Memory B cell (primary cell): ENCODE data around the gene PIGO.
A peak's percentile ranks its signal among the peaks of the same experiment; 100 is the strongest.

Experiments
- ATAC-seq: fragments of 150-1000 bp; cut with Tn5 transposase; 2 replicates; pipeline ENCODE4 v1.10.0; 2021; ENCODE audit warnings: low read depth, mild to moderate bottlenecking, moderate library complexity
- DNase-seq, 2 donors: peaks; one replicate each; pipeline ENCODE4 v3.0.0; 2022; ENCODE audit warnings: low spot score in 2 of 2
- H3K27ac Mint-ChIP-seq: one replicate; pipeline ENCODE4 v1.8.0; 2022; ENCODE audit warnings: mild to moderate bottlenecking, moderate library complexity, mixed read lengths
- H3K27me3 Mint-ChIP-seq: one replicate; pipeline ENCODE4 v1.8.0; 2022; ENCODE audit warnings: mixed read lengths
- H3K36me3 Mint-ChIP-seq: one replicate; pipeline ENCODE4 v1.8.0; 2022; ENCODE audit warnings: mild to moderate bottlenecking, mixed read lengths
- H3K4me1 Mint-ChIP-seq: one replicate; pipeline ENCODE4 v1.8.0; 2022; ENCODE audit warnings: mixed read lengths
- H3K4me3 Mint-ChIP-seq: one replicate; pipeline ENCODE4 v1.8.0; 2022; ENCODE audit warnings: mild to moderate bottlenecking, moderate library complexity, mixed read lengths
- H3K9me3 Mint-ChIP-seq: one replicate; pipeline ENCODE4 v1.8.0; 2022; ENCODE audit warnings: mixed read lengths

PIGO gene

GRCh38 chr9:35111001-35111933 lies 14.9 kb upstream of the PIGO start:
- Mint-ChIP-seq H3K4me1 (peaks cover 41% of the 10 kb centered on the region), H3K27me3 (no peaks in the 10 kb centered on the region), H3K9me3 (no peaks in the 10 kb centered on the region), H3K36me3 (no peaks in the 10 kb centered on the region), H3K27ac (peak overlapping the region; percentile 92), H3K4me3 (peak overlapping the region; percentile 78)
- ATAC-seq (peak; percentile 79), DNase-seq (peak; percentile 76 to 91)

- H3K4me3 Mint-ChIP-seq = no peak overlapping the region
- peaks cover 33% of the 10 kb centered on the region for H3K4me1 Mint-ChIP-seq
- DNase-seq (no peak), ATAC-seq (no peak)
- peaks cover 4% of the 10 kb centered on the region for H3K36me3 Mint-ChIP-seq
- no peaks in the 10 kb centered on the region for H3K9me3 Mint-ChIP-seq
- H3K27me3 Mint-ChIP-seq = no peaks in the 10 kb centered on the region
- peak overlapping the region; percentile 92 for H3K27ac Mint-ChIP-seq
Observed at GRCh38 chr9:35110327-35110761, 14.0 kb upstream of the PIGO start.

DNA sequence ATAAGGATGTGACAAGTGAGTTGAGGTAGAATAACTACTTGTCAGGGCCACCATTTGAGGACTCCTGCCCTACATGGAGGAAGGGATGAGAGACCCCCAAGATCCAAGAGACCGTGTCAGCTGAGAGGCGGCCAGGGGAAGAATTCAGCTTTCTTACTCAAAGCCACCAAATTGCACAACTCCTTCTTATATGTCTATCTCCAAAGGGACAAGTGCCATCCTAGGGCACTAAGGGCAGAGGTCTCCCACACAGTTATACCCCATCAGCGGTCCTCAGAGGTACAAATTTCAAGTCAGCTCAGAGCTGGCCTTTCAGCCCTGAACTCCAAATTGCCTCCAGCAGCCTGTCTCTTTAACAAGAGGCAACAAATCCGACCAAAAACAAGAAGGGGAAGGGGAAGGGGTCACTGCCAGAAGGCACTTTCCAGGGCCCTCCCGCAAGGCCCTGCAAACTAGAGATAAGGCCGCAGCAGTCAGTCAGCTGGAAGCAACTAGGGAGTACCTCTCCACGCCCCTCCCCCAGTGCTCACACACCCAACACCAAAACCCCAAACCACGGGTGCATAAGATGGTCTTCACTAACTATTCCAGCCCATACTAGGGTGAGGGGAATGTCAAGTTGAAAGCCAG lies 12.7 kb upstream of the PIGO start:
- H3K9me3 Mint-ChIP-seq = no peaks in the 10 kb centered on the region
- H3K4me3 Mint-ChIP-seq = no peak overlapping the region
- no peak overlapping the region for H3K27ac Mint-ChIP-seq

GRCh38 chr9:35108461-35108860 lies 12.1 kb upstream of the PIGO start:
- ATAC-seq = no peak
- H3K9me3 Mint-ChIP-seq = no peaks in the 10 kb centered on the region
- no peak overlapping the region for H3K4me3 Mint-ChIP-seq
- peaks cover 23% of the 10 kb centered on the region for H3K4me1 Mint-ChIP-seq
- no peak for DNase-seq
- no peaks in the 10 kb centered on the region for H3K27me3 Mint-ChIP-seq
- H3K27ac Mint-ChIP-seq = no peak overlapping the region
- peaks cover 7% of the 10 kb centered on the region for H3K36me3 Mint-ChIP-seq

More for the DNA sequence above, 12.7 kb upstream of the PIGO start:
- H3K27me3 Mint-ChIP-seq = no peaks in the 10 kb centered on the region
- ATAC-seq = no peak
- DNase-seq = no peak
- peaks cover 23% of the 10 kb centered on the region for H3K4me1 Mint-ChIP-seq
- H3K36me3 Mint-ChIP-seq = peaks cover 7% of the 10 kb centered on the region

GRCh38 chr9:35107297-35108290 lies 11.2 kb upstream of the PIGO start:
- no peaks in the 10 kb centered on the region for H3K9me3 Mint-ChIP-seq
- no peak overlapping the region for H3K4me3 Mint-ChIP-seq
- ATAC-seq (no peak), DNase-seq (no peak)
- H3K36me3 Mint-ChIP-seq = peaks cover 7% of the 10 kb centered on the region
- H3K4me1 Mint-ChIP-seq = peaks cover 29% of the 10 kb centered on the region
- H3K27me3 Mint-ChIP-seq = no peaks in the 10 kb centered on the region
- H3K27ac Mint-ChIP-seq = no peak overlapping the region

DNA sequence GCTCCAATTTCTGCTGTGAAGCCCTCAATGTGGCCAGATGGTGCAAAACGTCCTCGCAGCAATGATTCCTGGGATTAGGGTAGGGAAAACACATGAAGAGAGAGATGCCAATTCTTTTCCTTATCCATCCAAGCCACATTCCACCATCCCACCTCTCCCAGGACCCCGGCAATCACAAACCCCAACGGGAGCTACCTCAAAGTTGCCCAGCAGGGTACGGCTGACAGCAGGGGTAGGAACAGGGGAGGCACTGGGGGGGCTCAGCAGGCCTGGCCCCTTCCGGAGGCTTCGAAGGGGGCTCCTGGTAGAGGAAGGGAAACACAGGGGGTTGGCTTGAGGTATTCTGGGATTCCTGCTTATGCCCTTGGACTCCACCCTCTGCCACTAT lies 9.9 kb upstream of the PIGO start:
- Mint-ChIP-seq H3K9me3 (no peaks in the 10 kb centered on the region), H3K27me3 (no peaks in the 10 kb centered on the region), H3K36me3 (peaks cover 7% of the 10 kb centered on the region), H3K4me1 (peaks cover 29% of the 10 kb centered on the region), H3K4me3 (no peak overlapping the region), H3K27ac (peak overlapping the region; percentile 50)
- DNase-seq (no peak), ATAC-seq (no peak)

GRCh38 chr9:35105571-35106342 lies 9.4 kb upstream of the PIGO start:
- Mint-ChIP-seq H3K9me3 (no peaks in the 10 kb centered on the region), H3K4me3 (no peak overlapping the region), H3K36me3 (peaks cover 7% of the 10 kb centered on the region), H3K4me1 (peaks cover 26% of the 10 kb centered on the region), H3K27me3 (no peaks in the 10 kb centered on the region), H3K27ac (peak overlapping the region; percentile 50)
- DNase-seq (no peak), ATAC-seq (no peak)

GRCh38 chr9:35105126-35105525 lies 8.7 kb upstream of the PIGO start:
- DNase-seq = no peak
- no peak overlapping the region for H3K4me3 Mint-ChIP-seq

GRCh38 chr9:35104586-35104985 lies 8.2 kb upstream of the PIGO start:
- Mint-ChIP-seq H3K9me3 (no peaks in the 10 kb centered on the region), H3K27me3 (no peaks in the 10 kb centered on the region), H3K36me3 (peaks cover 15% of the 10 kb centered on the region), H3K27ac (peak overlapping the region; percentile 98), H3K4me3 (no peak overlapping the region), H3K4me1 (peaks cover 23% of the 10 kb centered on the region)
- DNase-seq (no peak), ATAC-seq (no peak)

More at GRCh38 chr9:35105126-35105525, 8.7 kb upstream of the PIGO start:
- peaks cover 26% of the 10 kb centered on the region for H3K4me1 Mint-ChIP-seq
- no peak for ATAC-seq
- peaks cover 12% of the 10 kb centered on the region for H3K36me3 Mint-ChIP-seq
- H3K27ac Mint-ChIP-seq = no peak overlapping the region
- no peaks in the 10 kb centered on the region for H3K27me3 Mint-ChIP-seq
- H3K9me3 Mint-ChIP-seq = no peaks in the 10 kb centered on the region

DNA sequence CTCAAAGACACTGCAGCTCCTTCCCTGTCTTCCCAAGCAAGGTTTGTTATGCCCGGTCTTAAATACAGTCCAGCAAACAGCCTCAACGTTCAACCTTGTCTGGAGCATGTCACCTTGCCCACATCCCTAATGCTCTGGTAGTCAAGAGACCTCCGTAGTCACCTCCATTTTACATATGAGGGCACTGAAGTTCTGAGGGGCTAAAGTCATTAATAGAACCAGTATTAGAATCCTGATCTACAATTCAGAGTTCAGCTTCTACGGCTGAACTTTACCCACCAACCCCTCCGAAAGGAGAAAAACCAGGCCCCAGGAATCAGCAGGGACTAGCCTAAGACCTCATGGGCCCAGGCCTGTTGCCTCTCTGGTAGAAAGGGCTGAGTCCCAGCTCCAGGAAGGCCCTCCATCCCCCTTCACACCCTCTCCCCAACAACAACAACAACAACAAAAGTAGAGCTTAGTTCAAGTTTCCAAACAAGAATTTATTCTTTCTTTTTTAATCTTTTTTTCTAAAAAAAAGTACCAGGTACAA lies 7.3 kb upstream of the PIGO start:
- peak overlapping the region; percentile 84 for H3K4me3 Mint-ChIP-seq
- peaks cover 15% of the 10 kb centered on the region for H3K36me3 Mint-ChIP-seq

DNA sequence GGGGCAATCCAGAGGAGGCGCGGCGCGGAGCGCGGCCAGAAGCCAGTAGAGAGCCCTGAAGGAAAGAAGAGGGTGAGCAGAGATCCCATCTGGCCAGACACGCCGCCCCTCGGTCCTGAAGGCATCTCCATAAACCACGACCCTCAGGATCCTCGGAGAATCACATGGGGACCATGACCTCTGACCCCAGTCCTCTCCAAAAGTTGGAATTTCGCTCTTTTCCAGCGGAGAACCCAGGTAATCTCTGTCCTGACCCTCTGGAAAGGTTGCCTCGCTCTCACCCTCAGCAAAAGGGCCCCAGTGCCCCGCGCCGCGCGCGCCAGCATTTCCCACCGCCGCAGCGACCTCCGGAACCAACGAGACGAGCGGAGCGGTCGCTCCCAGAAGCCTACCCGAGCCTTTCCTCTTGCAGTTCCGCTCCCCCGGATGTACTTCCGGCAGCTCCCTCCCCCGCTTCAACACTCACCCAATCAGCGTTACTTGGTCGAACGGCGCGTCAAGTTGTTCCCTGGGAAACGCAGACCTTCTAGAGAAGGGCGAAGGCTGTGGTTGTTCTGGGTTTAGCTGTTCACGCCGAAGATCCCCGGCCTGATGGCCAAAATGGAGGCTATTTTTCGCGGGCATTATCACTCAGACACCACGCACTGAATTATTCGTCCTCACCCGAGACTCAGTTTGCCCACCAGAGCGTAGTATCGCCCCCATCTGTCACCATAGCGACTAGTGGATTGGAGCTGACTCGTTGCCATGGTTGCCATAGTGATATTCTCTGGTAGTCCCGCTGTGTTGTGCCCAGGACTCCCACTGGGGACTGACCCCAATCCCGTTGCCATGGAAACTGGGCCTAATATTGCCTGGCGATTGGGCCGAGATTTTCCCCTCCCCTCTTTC lies 6.6 kb upstream of the PIGO start, which contains the start of gene STOML2:
Gene STOML2 (minus strand): TSS at position 363 of the 891 bp plus-strand sequence. CDS start 37 bp downstream, at position 326.
- Mint-ChIP-seq H3K4me3 (peak within 1 kb of the TSS; percentile 84), H3K4me1 (peaks cover 23% of the 10 kb centered on the region), H3K9me3 (no peaks in the 10 kb centered on the region), H3K27ac (peak within 1 kb of the TSS; percentile 98), H3K27me3 (no peaks in the 10 kb centered on the region), H3K36me3 (peaks cover 15% of the 10 kb centered on the region)
- ATAC-seq (peak; percentile 97), DNase-seq (peak; percentile 77 to 88)

More for the DNA sequence above, 7.3 kb upstream of the PIGO start:
- DNase-seq (no peak), ATAC-seq (no peak)
- Mint-ChIP-seq H3K9me3 (no peaks in the 10 kb centered on the region), H3K27ac (peak overlapping the region; percentile 98), H3K4me1 (peaks cover 23% of the 10 kb centered on the region), H3K27me3 (no peaks in the 10 kb centered on the region)

DNA sequence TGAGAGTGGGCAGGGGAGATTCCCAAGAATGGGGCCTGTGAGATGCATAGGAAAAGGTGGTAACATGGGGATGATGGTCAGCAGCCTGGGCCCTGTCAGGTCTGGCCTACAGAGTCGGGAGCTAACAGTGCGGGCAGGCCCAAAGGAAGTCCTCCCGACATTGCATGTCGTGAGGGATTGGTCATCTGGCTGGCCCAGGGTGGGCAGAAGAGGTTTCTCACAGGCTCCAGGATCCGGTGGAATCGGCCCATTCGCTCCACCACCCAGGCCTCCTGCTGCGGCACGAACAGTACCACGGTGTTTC lies 6.0 kb upstream of the PIGO start:
- DNase-seq (no peak), ATAC-seq (no peak)
- H3K27me3 Mint-ChIP-seq = no peaks in the 10 kb centered on the region
- H3K4me3 Mint-ChIP-seq = peak overlapping the region; percentile 84
- peaks cover 27% of the 10 kb centered on the region for H3K4me1 Mint-ChIP-seq
- H3K27ac Mint-ChIP-seq = peak overlapping the region; percentile 98
- no peaks in the 10 kb centered on the region for H3K9me3 Mint-ChIP-seq
- H3K36me3 Mint-ChIP-seq = peaks cover 15% of the 10 kb centered on the region
